Lung (tissue), 16 donors: Measurements from ENCODE around the gene KDM2B. TPM values are rescaled to one million over a fixed set of nuclear protein-coding genes. Genes with fewer than 3 reads are reported as not detected.
A peak's percentile ranks its signal among the peaks of the same experiment; 100 is the strongest.

ENCODE experiments used
- ATAC-seq: fragments of 200-7000 bp; cut with Tn5 transposase; one replicate; pipeline ENCODE4 v1.9.1; 2020; ENCODE audit warnings: moderate number of reproducible peaks; ENCODE audit not compliant: insufficient read depth, low FRiP score
- DNase-seq, 3 donors: peaks; one replicate each; pipeline ENCODE4 v3.0.0-alpha.2; 2013 to 2017
- H3K27ac ChIP-seq, 2 donors: one replicate each; pipeline ENCODE4 v1.5.1; 2013; ENCODE audit warnings: mild to moderate bottlenecking in 2 of 2, moderate library complexity in 2 of 2, control low read depth in 1 of 2, inconsistent platforms in 1 of 2, low read depth in 1 of 2, low read length in 1 of 2
- H3K27me3 ChIP-seq, 3 donors: one replicate each; pipeline ENCODE4 v1.5.1; 2013; ENCODE audit warnings: low read length in 2 of 3; ENCODE audit not compliant: control insufficient read depth in 3 of 3, insufficient read depth in 3 of 3
- H3K36me3 ChIP-seq, 4 donors: one replicate each; pipeline ENCODE4 v1.5.1; 2013; ENCODE audit warnings: low read length in 4 of 4, mild to moderate bottlenecking in 1 of 4, moderate library complexity in 1 of 4; ENCODE audit not compliant: control insufficient read depth in 4 of 4, insufficient read depth in 4 of 4
- H3K4me1 ChIP-seq, 5 donors: one replicate each; pipeline ENCODE4 v1.5.1; 2013; ENCODE audit warnings: low read length in 5 of 5, mild to moderate bottlenecking in 2 of 5, moderate library complexity in 1 of 5; ENCODE audit not compliant: control insufficient read depth in 5 of 5, insufficient read depth in 5 of 5
- H3K4me3 ChIP-seq: one replicate; pipeline ENCODE4 v1.5.1; 2013; ENCODE audit warnings: mild to moderate bottlenecking, control low read depth, moderate library complexity
- H3K9ac ChIP-seq, 2 donors: one replicate each; pipeline ENCODE4 v1.5.1; 2013; ENCODE audit warnings: low read length in 2 of 2, control low read depth in 1 of 2; ENCODE audit not compliant: insufficient read depth in 1 of 2
- H3K9me3 ChIP-seq, 4 donors: one replicate each; pipeline ENCODE4 v1.5.1; 2013; ENCODE audit warnings: low read length in 3 of 4, mild to moderate bottlenecking in 1 of 4, moderate library complexity in 1 of 4; ENCODE audit not compliant: control insufficient read depth in 4 of 4, insufficient read depth in 3 of 4
- WGBS, 2 donors: extraction: QIAGEN DNeasy Blood & Tissue Kit; methylation state at CpG; one replicate each; pipeline ENCODE4 v1.1.7; 2013; 5-methylcytosine and 5-hydroxymethylcytosine counted together
- long read RNA-seq, 5 donors: transcript quantifications; one replicate each; lab custom pipeline, GENCODE V29; 2026
- polyA plus RNA-seq, 2 donors: library from polyadenylated mRNA; stranded (reverse); fragments of 200-250 nt; gene quantifications; one replicate each; pipeline ENCODE4 v1.2.1, GENCODE V29; 2013
- total RNA-seq, 2 donors: library from RNA; depleted of rRNA in 1 of 2; stranded (reverse); fragments of >200 nt in 1 of 2; gene quantifications; one replicate each; pipeline ENCODE4 v1.2.1, GENCODE V29; 2014 to 2021
- TF ChIP-seq, protein P1 (sequence below): IDR thresholded peaks from 2 replicates; pipeline ENCODE4 v1.5.1; 2012; ENCODE audit warnings: mild to moderate bottlenecking; ENCODE audit errors: control extremely low read depth, extremely low read depth
- donor health status: control.
- donor health status: control.
- donor health status: Bipolar disorder and iron deficiency.
- donor health status: healthy.
- donor health status: DM: yes; HTN: yes; CAD: no.

Gene KDM2B
- 10 to 100 TPM; 30.6 to 44.5 TPM for total RNA-seq
- polyA plus RNA-seq = 10 to 100 TPM; 13.8 to 18.6 TPM
- long read RNA-seq, donor 1 = 0 reads
- long read RNA-seq, donor 2 = 0 reads
- long read RNA-seq, donor 3 = 0 reads
- long read RNA-seq, donor 4 = 0 reads
- long read RNA-seq, donor 5, partial matches to known transcripts = 0 of 1 reads
- long read RNA-seq, donor 5, other reads (novel, unspliced or antisense) = 0 of 1 reads

DNA sequence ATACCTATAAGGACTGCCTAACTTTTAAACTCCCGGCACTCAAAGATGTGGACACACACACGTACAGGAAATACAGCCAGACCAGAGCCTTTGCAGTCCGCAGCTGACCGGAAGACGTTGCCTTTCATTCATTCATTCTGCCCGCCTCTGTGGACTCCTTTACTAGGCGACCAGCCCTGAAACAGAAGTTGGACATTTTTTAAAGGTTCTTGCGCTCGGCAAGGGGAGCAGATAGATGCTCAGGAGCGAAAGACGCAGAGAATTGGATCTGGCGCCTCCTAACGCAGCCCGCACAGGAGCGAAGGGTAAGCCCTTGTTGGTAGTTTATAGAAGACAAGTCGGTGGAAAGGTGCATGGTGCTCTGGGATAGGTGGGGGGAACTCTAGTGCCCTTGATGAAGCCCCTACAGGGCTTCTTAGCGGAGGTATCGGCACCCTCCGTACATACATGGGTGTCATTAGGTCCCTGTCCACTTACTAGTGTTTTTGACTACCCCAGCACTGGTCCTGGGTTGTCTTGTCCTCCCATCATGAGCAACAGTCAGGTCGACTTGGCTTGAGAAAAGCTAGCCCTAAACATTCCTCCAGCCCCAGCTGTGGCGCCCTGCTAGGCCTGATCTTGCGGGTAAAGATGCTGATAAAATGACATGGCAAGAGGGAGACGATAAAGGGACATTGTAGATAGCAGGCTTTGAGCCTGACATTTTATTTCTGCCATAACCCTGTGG lies at the start of gene KDM2B:
TSS of gene KDM2B (minus strand) at position 65 of the 727 bp plus-strand sequence. CDS start 112 bp downstream, outside the sequence.
- H3K9ac ChIP-seq = peak within 1 kb of the TSS; percentile 40 to 93
- 22 to 33% methylated on average over 23 of the region's 23 CpGs for WGBS, 2 donors
- peak within 1 kb of the TSS; percentile 36 to 84 for H3K27ac ChIP-seq
- H3K4me3 ChIP-seq = peak within 1 kb of the TSS; percentile 48
- no peaks in the 10 kb centered on the region for H3K9me3 ChIP-seq
- TF ChIP-seq, protein P1, sequence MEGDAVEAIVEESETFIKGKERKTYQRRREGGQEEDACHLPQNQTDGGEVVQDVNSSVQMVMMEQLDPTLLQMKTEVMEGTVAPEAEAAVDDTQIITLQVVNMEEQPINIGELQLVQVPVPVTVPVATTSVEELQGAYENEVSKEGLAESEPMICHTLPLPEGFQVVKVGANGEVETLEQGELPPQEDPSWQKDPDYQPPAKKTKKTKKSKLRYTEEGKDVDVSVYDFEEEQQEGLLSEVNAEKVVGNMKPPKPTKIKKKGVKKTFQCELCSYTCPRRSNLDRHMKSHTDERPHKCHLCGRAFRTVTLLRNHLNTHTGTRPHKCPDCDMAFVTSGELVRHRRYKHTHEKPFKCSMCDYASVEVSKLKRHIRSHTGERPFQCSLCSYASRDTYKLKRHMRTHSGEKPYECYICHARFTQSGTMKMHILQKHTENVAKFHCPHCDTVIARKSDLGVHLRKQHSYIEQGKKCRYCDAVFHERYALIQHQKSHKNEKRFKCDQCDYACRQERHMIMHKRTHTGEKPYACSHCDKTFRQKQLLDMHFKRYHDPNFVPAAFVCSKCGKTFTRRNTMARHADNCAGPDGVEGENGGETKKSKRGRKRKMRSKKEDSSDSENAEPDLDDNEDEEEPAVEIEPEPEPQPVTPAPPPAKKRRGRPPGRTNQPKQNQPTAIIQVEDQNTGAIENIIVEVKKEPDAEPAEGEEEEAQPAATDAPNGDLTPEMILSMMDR = no peak
- peak; percentile 62 to 85 (median 82) for DNase-seq
- H3K27me3 ChIP-seq = no peaks in the 10 kb centered on the region
- no peaks in the 10 kb centered on the region for H3K36me3 ChIP-seq
- H3K4me1 ChIP-seq = peaks cover 0 to 47% (median 11%) of the 10 kb centered on the region in 5 donors
- ATAC-seq = no peak

DNA sequence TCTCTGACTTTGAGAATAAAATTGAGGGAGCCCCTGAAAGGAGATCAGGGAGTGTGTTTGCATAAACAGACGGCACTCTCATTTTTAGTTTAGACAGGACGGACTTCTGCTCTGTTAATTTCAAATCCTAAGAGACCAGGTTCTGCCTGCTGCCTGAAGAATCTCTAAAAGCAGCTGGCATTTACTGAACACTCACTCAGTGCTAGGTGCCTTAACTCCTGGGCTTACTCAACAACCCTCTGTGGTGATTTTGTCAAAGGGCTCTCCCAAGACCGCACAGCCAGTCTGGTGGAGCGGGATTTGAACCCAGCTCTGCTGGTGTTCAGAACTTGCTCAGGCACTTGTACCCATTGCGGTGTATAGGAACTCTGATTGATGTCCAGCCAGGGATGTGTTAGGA lies 47.7 kb upstream of the KDM2B start:
- Histone ChIP-seq H3K4me1 (peaks cover 3 to 31% (median 12%) of the 10 kb centered on the region in 5 donors), H3K27ac (peak overlapping the region in 1 of 2 donors; percentile 97), H3K27me3 (no peaks in the 10 kb centered on the region), H3K9ac (peak overlapping the region in 1 of 2 donors; percentile 11), H3K36me3 (no peaks in the 10 kb centered on the region), H3K4me3 (no peak overlapping the region), H3K9me3 (no peaks in the 10 kb centered on the region)
- WGBS, 2 donors = 68 to 73% methylated on average over 5 of the region's 5 CpGs
- DNase-seq (no peak), ATAC-seq (no peak)
- TF ChIP-seq, protein P1 = no peak

DNA sequence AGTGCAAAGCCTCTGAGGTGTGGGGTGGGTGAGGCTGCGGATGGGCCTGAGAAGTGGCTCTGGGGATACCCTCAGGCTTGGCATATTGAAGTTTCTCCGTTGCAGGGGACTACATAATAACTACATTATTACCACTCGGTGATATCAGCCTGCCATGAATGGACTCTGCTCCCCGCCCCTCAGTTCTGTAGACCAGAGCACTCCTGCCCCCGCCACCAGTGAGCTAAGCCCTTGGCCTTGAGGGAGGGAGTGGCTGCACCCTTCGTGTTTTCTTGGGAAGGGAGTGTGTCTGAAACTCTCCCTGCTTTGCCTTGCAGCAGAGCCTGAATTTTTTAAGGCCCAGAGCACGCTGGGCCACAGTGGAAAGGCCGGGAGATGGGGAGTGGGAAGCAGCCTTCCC lies 47.2 kb upstream of the KDM2B start:
- ATAC-seq (no peak), DNase-seq (no peak)
- Histone ChIP-seq H3K27ac (peak overlapping the region in 1 of 2 donors; percentile 97), H3K4me1 (peaks cover 3 to 28% (median 9%) of the 10 kb centered on the region in 5 donors), H3K36me3 (no peaks in the 10 kb centered on the region), H3K4me3 (no peak overlapping the region), H3K9me3 (no peaks in the 10 kb centered on the region), H3K27me3 (no peaks in the 10 kb centered on the region), H3K9ac (no peak overlapping the region)
- WGBS, 2 donors = 39 to 42% methylated on average over 8 of the region's 8 CpGs
- TF ChIP-seq, protein P1 = no peak
